HCT116 (cell line): ENCODE data around the gene DAAM2. TPM values are rescaled to one million over a fixed set of nuclear protein-coding genes. Genes with fewer than 3 reads are reported as not detected.

Experiments used
- ATAC-seq: fragments of 200-7000 bp; cut with Tn5 transposase; 2 replicates; pipeline ENCODE4 v1.9.1; 2020; ENCODE audit warnings: mild to moderate bottlenecking, moderate library complexity
- BruUV-seq: library from RNA; stranded (reverse); fragments of 400-500 nt; replicated peaks from 2 replicates; lab custom pipeline; 2021; lab: Mats Ljungman, UMichigan
- CTCF ChIA-PET: fragments of 300-600 bp; sonication (Branson Sonifier 250); formaldehyde crosslinking; loops from one replicate; lab custom pipeline; 2021; ENCODE audit warnings: antibody characterized with exemption; lab: Charles Lee
- POLR2A ChIA-PET: fragments of 300-600, 350-600 bp; sonication (Branson Sonifier 250); formaldehyde crosslinking; loops from one replicate; lab custom pipeline; 2021; ENCODE audit warnings: antibody characterized with exemption; lab: Charles Lee
- RAD21 ChIA-PET, 2 experiments: fragments of 300-600 bp; sonication (Branson Sonifier 250); formaldehyde crosslinking; loops; one replicate each; lab custom pipeline; 2023; ENCODE audit warnings: low total read pairs in 2 of 2; ENCODE audit not compliant: uncharacterized antibody in 2 of 2, unreplicated experiment in 2 of 2, low non-redundant PET in 1 of 2; lab: Charles Lee
- DNase-seq: peaks from one replicate; pipeline ENCODE4 v3.0.0-alpha.2; 2010; ENCODE audit warnings: low read depth, low spot score
- H2AFZ ChIP-seq: fragments of 200-600 bp; shearing (Covaris generic), sonication (generic); 2 replicates; pipeline ENCODE4 v1.6.1; 2017; ENCODE audit warnings: low read depth, mixed run types, mixed read lengths, antibody characterized with exemption, low read length; ENCODE audit not compliant: poor library complexity, severe bottlenecking
- H3K27ac ChIP-seq: 2 replicates; pipeline ENCODE4 v1.5.1; 2012; ENCODE audit warnings: low read depth, low read length
- H3K27me3 ChIP-seq: fragments of 200-600 bp; sonication (generic); 2 replicates; pipeline ENCODE4 v1.6.1; 2016; ENCODE audit warnings: mixed run types, low read length, mixed read lengths; ENCODE audit not compliant: insufficient read depth
- H3K36me3 ChIP-seq, 2 experiments: fragments of 200-500 bp in 1 of 2; fragments of 200-600 bp in 1 of 2; sonication (Bioruptor generic) in 1 of 2; sonication (generic) in 1 of 2; 2 replicates each; pipeline versions ENCODE4 v1.5.1 to v1.6.1; 2014 to 2016; ENCODE audit warnings: low read length in 2 of 2, inconsistent platforms in 1 of 2, mixed read lengths in 1 of 2, mixed run types in 1 of 2; ENCODE audit not compliant: insufficient read depth in 2 of 2, control insufficient read depth in 1 of 2
- H3K4me1 ChIP-seq, 2 experiments: fragments of 200-600 bp in 1 of 2; sonication (generic) in 1 of 2; 2 replicates each; pipeline versions ENCODE4 v1.5.1 to v1.6.1; 2012 to 2017; ENCODE audit warnings: low read length in 2 of 2, inconsistent platforms in 1 of 2, mild to moderate bottlenecking in 1 of 2, mixed read lengths in 1 of 2, mixed run types in 1 of 2, moderate library complexity in 1 of 2; ENCODE audit not compliant: insufficient read depth in 2 of 2, control insufficient read depth in 1 of 2
- H3K4me2 ChIP-seq: fragments of 200-600 bp; sonication (generic); 2 replicates; pipeline ENCODE4 v1.6.1; 2017; ENCODE audit warnings: mixed run types, low read length, mixed read lengths
- H3K4me3 ChIP-seq, 2 experiments: fragments of 200-600 bp in 1 of 2; sonication (generic) in 1 of 2; replicated peaks in 1 of 2; 2 replicates each; pipeline ENCODE4 v1.5.1; 2011 to 2016; ENCODE audit warnings: low read length in 2 of 2, control low read depth in 1 of 2, low read depth in 1 of 2, mild to moderate bottlenecking in 1 of 2, mixed read lengths in 1 of 2, mixed run types in 1 of 2
- H3K79me2 ChIP-seq: fragments of 200-600 bp; sonication (generic); 2 replicates; pipeline ENCODE4 v1.6.1; 2017; ENCODE audit warnings: mild to moderate bottlenecking, mixed run types, low read length, moderate library complexity, mixed read lengths; ENCODE audit not compliant: insufficient read depth
- H3K9ac ChIP-seq: fragments of 200-600 bp; sonication (generic); 2 replicates; pipeline ENCODE4 v1.6.1; 2016; ENCODE audit warnings: low read length, mixed read lengths
- H3K9me2 ChIP-seq: fragments of 200-600 bp; sonication (generic), shearing (Covaris generic); 2 replicates; pipeline ENCODE4 v1.6.1; 2017; ENCODE audit warnings: mixed run types, mild to moderate bottlenecking, moderate library complexity; ENCODE audit not compliant: insufficient read depth
- H3K9me3 ChIP-seq, 2 experiments: fragments of 200-500 bp in 1 of 2; fragments of 200-600 bp in 1 of 2; sonication (Bioruptor generic) in 1 of 2; sonication (generic) in 1 of 2; 2 replicates each; pipeline ENCODE4 v1.6.1; 2014 to 2017; ENCODE audit warnings: low read length in 2 of 2, mixed read lengths in 2 of 2, inconsistent platforms in 1 of 2, low read depth in 1 of 2, mild to moderate bottlenecking in 1 of 2, mixed run types in 1 of 2, moderate library complexity in 1 of 2; ENCODE audit not compliant: control insufficient read depth in 1 of 2, insufficient read depth in 1 of 2
- H4K20me1 ChIP-seq: fragments of 200-600 bp; sonication (generic), shearing (Covaris generic); 2 replicates; pipeline ENCODE4 v1.6.1; 2017; ENCODE audit warnings: mixed run types, mild to moderate bottlenecking, moderate library complexity; ENCODE audit not compliant: insufficient read depth
- CTCF ChIP-seq, 3 experiments: fragments of 200-600 bp in 1 of 3; sonication (generic) in 1 of 3; IDR thresholded peaks in 2 of 3; conservative IDR thresholded peaks in 1 of 3; 2 replicates each; pipeline ENCODE4 v1.5.1; 2012 to 2017; ENCODE audit warnings: low read depth in 2 of 3, low read length in 2 of 3, antibody characterized with exemption in 1 of 3, borderline replicate concordance in 1 of 3, control low read depth in 1 of 3, mild to moderate bottlenecking in 1 of 3, mixed read lengths in 1 of 3, mixed run types in 1 of 3, moderate library complexity in 1 of 3; ENCODE audit not compliant: insufficient read depth in 1 of 3
- EGR1 ChIP-seq: IDR thresholded peaks from 2 replicates; pipeline ENCODE4 v1.6.1; 2012; ENCODE audit warnings: low read depth
- ELF1 ChIP-seq: IDR thresholded peaks from 2 replicates; pipeline ENCODE4 v1.6.1; 2012; ENCODE audit warnings: low read depth, borderline replicate concordance
- EZH2 ChIP-seq: fragments of 200-600 bp; sonication (generic); IDR thresholded peaks from 2 replicates; pipeline ENCODE4 v1.6.1; 2017; ENCODE audit warnings: antibody characterized with exemption, mixed run types
- EZH2phosphoT487 ChIP-seq: fragments of 200-600 bp; IDR thresholded peaks from 2 replicates; pipeline ENCODE4 v1.6.1; 2018; ENCODE audit warnings: antibody characterized with exemption, borderline replicate concordance
- JUND ChIP-seq: IDR thresholded peaks from 2 replicates; pipeline ENCODE4 v1.6.1; 2012
- POLR2A ChIP-seq: IDR thresholded peaks from 2 replicates; pipeline ENCODE4 v1.7.0; 2011; ENCODE audit warnings: borderline replicate concordance; ENCODE audit not compliant: insufficient read depth, insufficient read length; ENCODE audit errors: extremely low read depth
- POLR2AphosphoS5 ChIP-seq: IDR thresholded peaks from 2 replicates; pipeline ENCODE4 v1.6.1; 2011; ENCODE audit warnings: mild to moderate bottlenecking, low read depth, low read length, moderate library complexity
- RAD21 ChIP-seq: IDR thresholded peaks from 2 replicates; pipeline ENCODE4 v1.6.1; 2012; ENCODE audit warnings: low read depth, mild to moderate bottlenecking
- REST ChIP-seq: IDR thresholded peaks from 2 replicates; pipeline ENCODE4 v1.6.1; 2012; ENCODE audit warnings: low read depth
- SIN3A ChIP-seq: IDR thresholded peaks from 2 replicates; pipeline ENCODE4 v1.6.1; 2012; ENCODE audit warnings: low read depth
- SP1 ChIP-seq: IDR thresholded peaks from 2 replicates; pipeline ENCODE4 v1.6.1; 2012; ENCODE audit warnings: low read depth
- TCF7L2 ChIP-seq: IDR thresholded peaks from 2 replicates; pipeline ENCODE4 v1.7.0; 2011; ENCODE audit warnings: borderline replicate concordance, inconsistent platforms; ENCODE audit not compliant: insufficient read depth, insufficient read length; ENCODE audit errors: extremely low read depth
- intact Hi-C: fragments of 100-400 bp; cut with micrococcal nuclease; formaldehyde crosslinking; loops from 2 replicates; pipeline ENCODE4 v1.10.0; 2022
- total RNA-seq: library from RNA; stranded (reverse); gene quantifications from one replicate; pipeline ENCODE4 v1.2.1, GENCODE V29; 2021; ENCODE audit not compliant: unreplicated experiment
- TF ChIP-seq, protein P1 (sequence below): IDR thresholded peaks from 2 replicates; pipeline ENCODE4 v1.6.1; 2011; ENCODE audit warnings: mild to moderate bottlenecking, low read length, moderate library complexity; ENCODE audit not compliant: insufficient replicate concordance; ENCODE audit errors: extremely low read depth

DAAM2 gene
- total RNA-seq, 1 experiment from 2014 or later, result not detected

DNA sequence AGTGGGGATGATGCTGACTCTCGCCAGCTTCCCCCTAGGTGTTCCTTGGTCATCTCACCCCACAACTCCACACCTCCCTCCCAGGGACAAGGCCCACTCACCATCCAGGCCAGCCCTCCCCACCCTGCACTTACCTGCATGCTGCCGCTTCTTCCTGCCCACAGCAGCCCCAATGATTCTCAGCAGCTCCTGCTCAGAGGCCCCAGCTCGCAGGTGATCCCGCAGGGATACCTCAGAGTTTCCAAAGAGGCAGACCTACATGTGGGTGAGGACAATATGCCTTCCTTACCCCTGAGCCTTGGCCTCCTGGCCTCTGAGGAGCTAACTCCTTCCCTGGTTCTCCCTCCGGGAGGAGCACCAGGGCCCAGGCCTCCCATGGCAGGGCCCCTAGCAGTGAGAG lies 117.5 kb downstream of the DAAM2 start:
- POLR2A ChIA-PET, result no interaction called here
- CTCF ChIA-PET, result no interaction called here
- Histone ChIP-seq H3K9ac (no peak overlapping the region), H4K20me1 (no peaks in the 10 kb centered on the region), H3K4me2 (no peak overlapping the region), H3K36me3 (no peaks in the 10 kb centered on the region; a peak in 1 of 4 replicates), H2AFZ (no peak overlapping the region), H3K27me3 (no peaks in the 10 kb centered on the region), H3K9me2 (no peaks in the 10 kb centered on the region), H3K4me1 (no peaks in the 10 kb centered on the region), H3K9me3 (no peaks in the 10 kb centered on the region), H3K79me2 (no peaks in the 10 kb centered on the region), H3K27ac (no peak overlapping the region), H3K4me3 (no peak overlapping the region)
- BruUV-seq, result no TSS peak
- TF ChIP-seq POLR2A, result no peak
- TF ChIP-seq EZH2, result no peak
- TF ChIP-seq, protein P1, sequence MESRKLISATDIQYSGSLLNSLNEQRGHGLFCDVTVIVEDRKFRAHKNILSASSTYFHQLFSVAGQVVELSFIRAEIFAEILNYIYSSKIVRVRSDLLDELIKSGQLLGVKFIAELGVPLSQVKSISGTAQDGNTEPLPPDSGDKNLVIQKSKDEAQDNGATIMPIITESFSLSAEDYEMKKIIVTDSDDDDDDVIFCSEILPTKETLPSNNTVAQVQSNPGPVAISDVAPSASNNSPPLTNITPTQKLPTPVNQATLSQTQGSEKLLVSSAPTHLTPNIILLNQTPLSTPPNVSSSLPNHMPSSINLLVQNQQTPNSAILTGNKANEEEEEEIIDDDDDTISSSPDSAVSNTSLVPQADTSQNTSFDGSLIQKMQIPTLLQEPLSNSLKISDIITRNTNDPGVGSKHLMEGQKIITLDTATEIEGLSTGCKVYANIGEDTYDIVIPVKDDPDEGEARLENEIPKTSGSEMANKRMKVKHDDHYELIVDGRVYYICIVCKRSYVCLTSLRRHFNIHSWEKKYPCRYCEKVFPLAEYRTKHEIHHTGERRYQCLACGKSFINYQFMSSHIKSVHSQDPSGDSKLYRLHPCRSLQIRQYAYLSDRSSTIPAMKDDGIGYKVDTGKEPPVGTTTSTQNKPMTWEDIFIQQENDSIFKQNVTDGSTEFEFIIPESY, result no peak
- no peak for TF ChIP-seq EGR1
- no peak for TF ChIP-seq RAD21
- TF ChIP-seq CTCF (IDR thresholded peaks at IDR 0.05 in 2 of 3, conservative IDR thresholded peaks at IDR 0.05 in 1 of 3; ENCODE audit: borderline replicate concordance in 1 of 3, insufficient read depth in 1 of 3, low read depth in 2 of 3, low read length in 2 of 3), result no peak
- TF ChIP-seq POLR2AphosphoS5, result no peak
- TF ChIP-seq EZH2phosphoT487, result no peak
- TF ChIP-seq SP1, result no peak
- no peak for TF ChIP-seq REST
- TF ChIP-seq SIN3A, result no peak
- no peak for TF ChIP-seq TCF7L2
- TF ChIP-seq ELF1, result no peak
- TF ChIP-seq JUND, result no peak
- DNase-seq, result no peak
- no peak for ATAC-seq
- RAD21 ChIA-PET, result no interaction called here
- intact Hi-C loops, result no loop called here
